HCT116 (cell line): ENCODE measurements around the gene ADARB2.

Source experiments
- CBX3 ChIP-seq: IDR thresholded peaks from 2 replicates; pipeline ENCODE4 v1.6.1; 2012; ENCODE audit warnings: low read depth
- CEBPB ChIP-seq: IDR thresholded peaks from 2 replicates; pipeline ENCODE4 v1.6.1; 2012; ENCODE audit warnings: low read depth
- EGR1 ChIP-seq: IDR thresholded peaks from 2 replicates; pipeline ENCODE4 v1.6.1; 2012; ENCODE audit warnings: low read depth
- EZH2phosphoT487 ChIP-seq: fragments of 200-600 bp; IDR thresholded peaks from 2 replicates; pipeline ENCODE4 v1.6.1; 2018; ENCODE audit warnings: antibody characterized with exemption, borderline replicate concordance
- FOSL1 ChIP-seq: IDR thresholded peaks from 2 replicates; pipeline ENCODE4 v1.6.1; 2012; ENCODE audit warnings: low read depth
- POLR2A ChIP-seq: IDR thresholded peaks from 2 replicates; pipeline ENCODE4 v1.7.0; 2011; ENCODE audit warnings: borderline replicate concordance; ENCODE audit not compliant: insufficient read depth, insufficient read length; ENCODE audit errors: extremely low read depth
- POLR2AphosphoS5 ChIP-seq: IDR thresholded peaks from 2 replicates; pipeline ENCODE4 v1.6.1; 2011; ENCODE audit warnings: mild to moderate bottlenecking, low read depth, low read length, moderate library complexity
- SIN3A ChIP-seq: IDR thresholded peaks from 2 replicates; pipeline ENCODE4 v1.6.1; 2012; ENCODE audit warnings: low read depth
- SP1 ChIP-seq: IDR thresholded peaks from 2 replicates; pipeline ENCODE4 v1.6.1; 2012; ENCODE audit warnings: low read depth
- ZBTB33 ChIP-seq: IDR thresholded peaks from 2 replicates; pipeline ENCODE4 v1.6.1; 2011; ENCODE audit warnings: mild to moderate bottlenecking, low read length, moderate library complexity; ENCODE audit not compliant: insufficient replicate concordance; ENCODE audit errors: extremely low read depth
- TF ChIP-seq, protein P1 (sequence below), 3 experiments: fragments of 200-600 bp in 1 of 3; sonication (generic) in 1 of 3; IDR thresholded peaks in 2 of 3; conservative IDR thresholded peaks in 1 of 3; 2 replicates each; pipeline ENCODE4 v1.5.1; 2012 to 2017; ENCODE audit warnings: low read depth in 2 of 3, low read length in 2 of 3, antibody characterized with exemption in 1 of 3, borderline replicate concordance in 1 of 3, control low read depth in 1 of 3, mild to moderate bottlenecking in 1 of 3, mixed read lengths in 1 of 3, mixed run types in 1 of 3, moderate library complexity in 1 of 3; ENCODE audit not compliant: insufficient read depth in 1 of 3

DNA sequence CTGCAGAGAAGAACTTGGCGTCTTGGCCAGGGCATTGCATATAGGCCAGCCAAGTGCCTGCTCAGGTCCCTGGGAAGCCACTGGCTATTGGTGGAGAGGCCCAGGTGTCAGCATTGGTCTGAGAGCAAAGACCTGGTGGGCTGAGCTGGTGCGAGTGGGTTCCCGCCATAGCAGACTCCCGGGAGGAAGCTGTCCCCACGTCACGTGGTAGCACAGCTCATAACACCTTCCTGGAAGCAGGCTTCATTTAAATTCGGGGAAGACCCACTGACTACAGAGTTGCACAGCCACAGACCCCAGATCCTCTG lies 550.7 kb downstream of the ADARB2 start:
- TF ChIP-seq, protein P1, sequence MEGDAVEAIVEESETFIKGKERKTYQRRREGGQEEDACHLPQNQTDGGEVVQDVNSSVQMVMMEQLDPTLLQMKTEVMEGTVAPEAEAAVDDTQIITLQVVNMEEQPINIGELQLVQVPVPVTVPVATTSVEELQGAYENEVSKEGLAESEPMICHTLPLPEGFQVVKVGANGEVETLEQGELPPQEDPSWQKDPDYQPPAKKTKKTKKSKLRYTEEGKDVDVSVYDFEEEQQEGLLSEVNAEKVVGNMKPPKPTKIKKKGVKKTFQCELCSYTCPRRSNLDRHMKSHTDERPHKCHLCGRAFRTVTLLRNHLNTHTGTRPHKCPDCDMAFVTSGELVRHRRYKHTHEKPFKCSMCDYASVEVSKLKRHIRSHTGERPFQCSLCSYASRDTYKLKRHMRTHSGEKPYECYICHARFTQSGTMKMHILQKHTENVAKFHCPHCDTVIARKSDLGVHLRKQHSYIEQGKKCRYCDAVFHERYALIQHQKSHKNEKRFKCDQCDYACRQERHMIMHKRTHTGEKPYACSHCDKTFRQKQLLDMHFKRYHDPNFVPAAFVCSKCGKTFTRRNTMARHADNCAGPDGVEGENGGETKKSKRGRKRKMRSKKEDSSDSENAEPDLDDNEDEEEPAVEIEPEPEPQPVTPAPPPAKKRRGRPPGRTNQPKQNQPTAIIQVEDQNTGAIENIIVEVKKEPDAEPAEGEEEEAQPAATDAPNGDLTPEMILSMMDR (IDR thresholded peaks at IDR 0.05 in 2 of 3, conservative IDR thresholded peaks at IDR 0.05 in 1 of 3; ENCODE audit: borderline replicate concordance in 1 of 3, insufficient read depth in 1 of 3, low read depth in 2 of 3, low read length in 2 of 3) = no peak
- TF ChIP-seq ZBTB33 (no peak), POLR2A (no peak), CEBPB (no peak), FOSL1 (no peak), CBX3 (no peak), EZH2phosphoT487 (no peak), SP1 (no peak), EGR1 (no peak), SIN3A (no peak), POLR2AphosphoS5 (no peak)
